OCI-LY1 (cell line): ENCODE measurements around the gene RNASE12.

ENCODE experiments used
- H2AFZ ChIP-seq: fragments of 200-600 bp; sonication (generic), shearing (Covaris generic); 2 replicates; pipeline ENCODE4 v1.6.0; 2014; ENCODE audit warnings: antibody characterized with exemption, mild to moderate bottlenecking, low read length
- H3F3A ChIP-seq: fragments of 200-600 bp; sonication (generic), shearing (Covaris generic); 2 replicates; pipeline ENCODE4 v1.6.0; 2014; ENCODE audit warnings: mild to moderate bottlenecking, antibody characterized with exemption, low read length, moderate library complexity; ENCODE audit not compliant: insufficient read depth
- H3K27ac ChIP-seq: fragments of 200-600 bp; sonication (generic); 2 replicates; pipeline ENCODE4 v1.5.1; 2014; ENCODE audit warnings: low read length, mixed run types, mild to moderate bottlenecking, low read depth; ENCODE audit not compliant: poor library complexity, severe bottlenecking
- H3K27me3 ChIP-seq: fragments of 200-600 bp; sonication (generic); 2 replicates; pipeline ENCODE4 v1.6.0; 2014; ENCODE audit warnings: antibody characterized with exemption, mild to moderate bottlenecking, low read length, moderate library complexity; ENCODE audit not compliant: insufficient read depth
- H3K36me3 ChIP-seq: fragments of 200-600 bp; sonication (generic); 2 replicates; pipeline ENCODE4 v1.6.1; 2014; ENCODE audit warnings: mild to moderate bottlenecking, antibody characterized with exemption, low read length, moderate library complexity, mixed read lengths; ENCODE audit not compliant: insufficient read depth
- H3K4me1 ChIP-seq: fragments of 200-600 bp; sonication (generic); 2 replicates; pipeline ENCODE4 v1.5.1; 2014; ENCODE audit warnings: mild to moderate bottlenecking, low read length, moderate library complexity; ENCODE audit not compliant: insufficient read depth, severe bottlenecking
- H3K4me2 ChIP-seq: fragments of 200-600 bp; sonication (generic), shearing (Covaris generic); 2 replicates; pipeline ENCODE4 v1.6.1; 2014; ENCODE audit warnings: low read length
- H3K4me3 ChIP-seq: fragments of 200-600 bp; sonication (generic); 2 replicates; pipeline ENCODE4 v1.5.1; 2014; ENCODE audit warnings: low read length, low read depth, mild to moderate bottlenecking, mixed read lengths; ENCODE audit not compliant: poor library complexity, severe bottlenecking
- H3K79me2 ChIP-seq: fragments of 200-600 bp; shearing (Covaris generic); 2 replicates; pipeline ENCODE4 v1.6.1; 2016; ENCODE audit warnings: mixed run types, low read length, mixed read lengths; ENCODE audit not compliant: insufficient read depth
- H3K9ac ChIP-seq: fragments of 200-600 bp; sonication (generic), shearing (Covaris generic); 2 replicates; pipeline ENCODE4 v1.6.1; 2014; ENCODE audit warnings: mild to moderate bottlenecking, low read length, mixed read lengths
- H3K9me2 ChIP-seq: fragments of 200-600 bp; sonication (generic), shearing (Covaris generic); 2 replicates; pipeline ENCODE4 v1.6.1; 2014; ENCODE audit warnings: low read depth, mild to moderate bottlenecking, low read length, mixed read lengths
- H3K9me3 ChIP-seq: fragments of 200-600 bp; shearing (Covaris generic); 2 replicates; pipeline ENCODE4 v1.6.1; 2014; ENCODE audit warnings: low read length, mixed read lengths
- H4K20me1 ChIP-seq: fragments of 200-600 bp; sonication (generic), shearing (Covaris generic); 2 replicates; pipeline ENCODE4 v1.6.0; 2016; ENCODE audit warnings: mild to moderate bottlenecking, low read length; ENCODE audit not compliant: insufficient read depth
- EZH2 ChIP-seq: fragments of 200-600 bp; sonication (generic), shearing (Covaris generic); IDR thresholded peaks from 2 replicates; pipeline ENCODE4 v1.8.0; 2017; ENCODE audit warnings: borderline replicate concordance, mixed run types, mild to moderate bottlenecking, antibody characterized with exemption, low read length, moderate library complexity, mixed read lengths
- TF ChIP-seq, protein P1 (sequence below): fragments of 200-600 bp; sonication (generic), shearing (Covaris generic); IDR thresholded peaks from 2 replicates; pipeline ENCODE4 v1.5.1; 2017; ENCODE audit warnings: mild to moderate bottlenecking, antibody characterized with exemption, low read length, moderate library complexity, mixed read lengths

RNASE12 gene

GRCh38 chr14:20553024-20553423, 38.2 kb downstream of the RNASE12 start:
- no peak overlapping the region for H3K27ac ChIP-seq
- H3K4me2 ChIP-seq = no peak overlapping the region
- no peaks in the 10 kb centered on the region for H4K20me1 ChIP-seq
- no peaks in the 10 kb centered on the region for H3K79me2 ChIP-seq
- H3K27me3 ChIP-seq = no peaks in the 10 kb centered on the region; the same call in 1 of the 2 replicates
- no peak overlapping the region for H2AFZ ChIP-seq
- H3K36me3 ChIP-seq = no peaks in the 10 kb centered on the region
- H3K9me2 ChIP-seq = no peaks in the 10 kb centered on the region
- no peaks in the 10 kb centered on the region for H3K9me3 ChIP-seq
- H3K9ac ChIP-seq = no peak overlapping the region
- H3K4me1 ChIP-seq = no peaks in the 10 kb centered on the region
- no peak overlapping the region for H3K4me3 ChIP-seq
- H3F3A ChIP-seq = no peaks in the 10 kb centered on the region
- no peak for TF ChIP-seq EZH2

GRCh38 chr14:20551606-20552005, 39.6 kb downstream of the RNASE12 start:
- Histone ChIP-seq H3K4me1 (no peaks in the 10 kb centered on the region), H2AFZ (no peak overlapping the region), H3K27me3 (no peaks in the 10 kb centered on the region), H3K79me2 (no peaks in the 10 kb centered on the region), H3K9me3 (no peaks in the 10 kb centered on the region), H3K9me2 (no peaks in the 10 kb centered on the region), H3K9ac (no peak overlapping the region), H4K20me1 (no peaks in the 10 kb centered on the region), H3K4me2 (no peak overlapping the region), H3K4me3 (no peak overlapping the region), H3F3A (no peaks in the 10 kb centered on the region), H3K36me3 (no peaks in the 10 kb centered on the region), H3K27ac (no peak overlapping the region)
- TF ChIP-seq, protein P1, sequence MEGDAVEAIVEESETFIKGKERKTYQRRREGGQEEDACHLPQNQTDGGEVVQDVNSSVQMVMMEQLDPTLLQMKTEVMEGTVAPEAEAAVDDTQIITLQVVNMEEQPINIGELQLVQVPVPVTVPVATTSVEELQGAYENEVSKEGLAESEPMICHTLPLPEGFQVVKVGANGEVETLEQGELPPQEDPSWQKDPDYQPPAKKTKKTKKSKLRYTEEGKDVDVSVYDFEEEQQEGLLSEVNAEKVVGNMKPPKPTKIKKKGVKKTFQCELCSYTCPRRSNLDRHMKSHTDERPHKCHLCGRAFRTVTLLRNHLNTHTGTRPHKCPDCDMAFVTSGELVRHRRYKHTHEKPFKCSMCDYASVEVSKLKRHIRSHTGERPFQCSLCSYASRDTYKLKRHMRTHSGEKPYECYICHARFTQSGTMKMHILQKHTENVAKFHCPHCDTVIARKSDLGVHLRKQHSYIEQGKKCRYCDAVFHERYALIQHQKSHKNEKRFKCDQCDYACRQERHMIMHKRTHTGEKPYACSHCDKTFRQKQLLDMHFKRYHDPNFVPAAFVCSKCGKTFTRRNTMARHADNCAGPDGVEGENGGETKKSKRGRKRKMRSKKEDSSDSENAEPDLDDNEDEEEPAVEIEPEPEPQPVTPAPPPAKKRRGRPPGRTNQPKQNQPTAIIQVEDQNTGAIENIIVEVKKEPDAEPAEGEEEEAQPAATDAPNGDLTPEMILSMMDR = no peak
- TF ChIP-seq EZH2 = no peak

DNA sequence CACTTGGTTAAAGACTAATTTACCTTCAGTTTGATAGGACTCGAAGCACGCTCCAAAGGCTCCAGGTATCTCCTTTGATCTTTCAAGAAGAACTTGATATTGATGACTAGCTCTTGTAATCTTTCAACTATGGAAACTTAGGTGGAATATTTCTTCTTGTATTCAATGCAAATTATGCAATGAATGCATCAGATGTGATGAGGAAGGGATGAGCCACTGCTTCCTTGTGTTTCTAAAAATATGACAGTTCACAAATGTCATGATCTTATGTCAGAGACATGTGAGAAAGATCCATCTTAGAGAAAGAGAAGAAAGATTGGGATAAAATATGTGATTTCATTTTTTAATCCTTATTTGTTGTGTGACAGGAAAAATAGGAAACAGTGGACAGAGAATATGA, 40.2 kb downstream of the RNASE12 start:
- Histone ChIP-seq H3K27ac (no peak overlapping the region), H3K79me2 (no peaks in the 10 kb centered on the region), H4K20me1 (no peaks in the 10 kb centered on the region), H3K9ac (no peak overlapping the region), H3K4me3 (no peak overlapping the region), H2AFZ (no peak overlapping the region), H3K36me3 (no peaks in the 10 kb centered on the region), H3K9me2 (no peaks in the 10 kb centered on the region), H3K4me2 (no peak overlapping the region), H3K27me3 (no peaks in the 10 kb centered on the region), H3K9me3 (no peaks in the 10 kb centered on the region), H3F3A (no peaks in the 10 kb centered on the region), H3K4me1 (no peaks in the 10 kb centered on the region)
- TF ChIP-seq, protein P1 = no peak
- TF ChIP-seq EZH2 = no peak

GRCh38 chr14:20548414-20549158, 42.6 kb downstream of the RNASE12 start:
- Histone ChIP-seq H3K36me3 (no peaks in the 10 kb centered on the region), H2AFZ (no peak overlapping the region), H4K20me1 (no peaks in the 10 kb centered on the region), H3K4me3 (no peak overlapping the region), H3K27ac (no peak overlapping the region), H3K9ac (no peak overlapping the region), H3K4me1 (no peaks in the 10 kb centered on the region), H3K27me3 (no peaks in the 10 kb centered on the region), H3K9me3 (no peaks in the 10 kb centered on the region), H3K4me2 (no peak overlapping the region), H3K79me2 (no peaks in the 10 kb centered on the region), H3K9me2 (no peaks in the 10 kb centered on the region), H3F3A (no peaks in the 10 kb centered on the region)
- TF ChIP-seq EZH2 = no peak
- TF ChIP-seq, protein P1 = no peak
